ENCODE data around the gene DCAF6. TPM values are rescaled to one million over a fixed set of nuclear protein-coding genes. Genes with fewer than 3 reads are reported as not detected.

DCAF6 gene
- total RNA-seq, 1 donor from 2014 or later: 28.1 TPM

- Mint-ChIP-seq H3K27ac (ENCODE audit: unreplicated experiment) (no peak overlapping the region), H3K4me1 (ENCODE audit: low read depth, unreplicated experiment) (peaks cover 7% of the 10 kb centered on the region), H3K4me3 (ENCODE audit: unreplicated experiment) (no peak overlapping the region), H3K27me3 (ENCODE audit: unreplicated experiment) (no peaks in the 10 kb centered on the region), H3K9me3 (ENCODE audit: unreplicated experiment) (no peaks in the 10 kb centered on the region), H3K36me3 (ENCODE audit: unreplicated experiment) (no peaks in the 10 kb centered on the region)
- no peak for TF ChIP-seq CTCF (IDR thresholded peaks at IDR 0.05; ENCODE audit: partially characterized antibody, unreplicated experiment)
- no peak for DNase-seq
Observed at GRCh38 chr1:167995038-167995437, 58.6 kb downstream of the DCAF6 start.

GRCh38 chr1:167996266-167996665 is 59.8 kb downstream of the DCAF6 start:
- no peak overlapping the region for H3K4me3 Mint-ChIP-seq (ENCODE audit: unreplicated experiment)

GRCh38 chr1:167997037-167997575 is 60.6 kb downstream of the DCAF6 start:
- Mint-ChIP-seq H3K4me3 (ENCODE audit: unreplicated experiment) (no peak overlapping the region), H3K27me3 (ENCODE audit: unreplicated experiment) (no peaks in the 10 kb centered on the region), H3K27ac (ENCODE audit: unreplicated experiment) (no peak overlapping the region), H3K4me1 (ENCODE audit: low read depth, unreplicated experiment) (peaks cover 7% of the 10 kb centered on the region), H3K36me3 (ENCODE audit: unreplicated experiment) (no peaks in the 10 kb centered on the region), H3K9me3 (ENCODE audit: unreplicated experiment) (no peaks in the 10 kb centered on the region)
- TF ChIP-seq CTCF (IDR thresholded peaks at IDR 0.05; ENCODE audit: partially characterized antibody, unreplicated experiment): no peak
- DNase-seq: no peak

More at GRCh38 chr1:167996266-167996665, 59.8 kb downstream of the DCAF6 start:
- Mint-ChIP-seq H3K4me1 (ENCODE audit: low read depth, unreplicated experiment) (peaks cover 7% of the 10 kb centered on the region), H3K9me3 (ENCODE audit: unreplicated experiment) (no peaks in the 10 kb centered on the region), H3K27ac (ENCODE audit: unreplicated experiment) (no peak overlapping the region), H3K36me3 (ENCODE audit: unreplicated experiment) (no peaks in the 10 kb centered on the region), H3K27me3 (ENCODE audit: unreplicated experiment) (no peaks in the 10 kb centered on the region)
- TF ChIP-seq CTCF (IDR thresholded peaks at IDR 0.05; ENCODE audit: partially characterized antibody, unreplicated experiment): no peak
- DNase-seq: no peak

GRCh38 chr1:167999877-168000276 is 63.4 kb downstream of the DCAF6 start:
- Mint-ChIP-seq H3K27me3 (ENCODE audit: unreplicated experiment) (no peaks in the 10 kb centered on the region), H3K9me3 (ENCODE audit: unreplicated experiment) (no peaks in the 10 kb centered on the region), H3K27ac (ENCODE audit: unreplicated experiment) (no peak overlapping the region), H3K4me1 (ENCODE audit: low read depth, unreplicated experiment) (peaks cover 11% of the 10 kb centered on the region), H3K36me3 (ENCODE audit: unreplicated experiment) (no peaks in the 10 kb centered on the region), H3K4me3 (ENCODE audit: unreplicated experiment) (no peak overlapping the region)
- TF ChIP-seq CTCF (IDR thresholded peaks at IDR 0.05; ENCODE audit: partially characterized antibody, unreplicated experiment): no peak
- no peak for DNase-seq

GRCh38 chr1:168000656-168001055 is 64.2 kb downstream of the DCAF6 start:
- no peak for DNase-seq
- TF ChIP-seq CTCF (IDR thresholded peaks at IDR 0.05; ENCODE audit: partially characterized antibody, unreplicated experiment): no peak
- H3K4me1 Mint-ChIP-seq (ENCODE audit: low read depth, unreplicated experiment): peaks cover 11% of the 10 kb centered on the region
- H3K36me3 Mint-ChIP-seq (ENCODE audit: unreplicated experiment): no peaks in the 10 kb centered on the region
- H3K27me3 Mint-ChIP-seq (ENCODE audit: unreplicated experiment): no peaks in the 10 kb centered on the region
- no peak overlapping the region for H3K4me3 Mint-ChIP-seq (ENCODE audit: unreplicated experiment)
- no peaks in the 10 kb centered on the region for H3K9me3 Mint-ChIP-seq (ENCODE audit: unreplicated experiment)
- no peak overlapping the region for H3K27ac Mint-ChIP-seq (ENCODE audit: unreplicated experiment)
